Activated CD8-positive, alpha-beta memory T cell treated with anti-CD3 and anti-CD28 coated beads for 48 hours (primary cell): ENCODE data around the gene AATF.

Experiments
- DNase-seq, 3 experiments: peaks; one replicate each; pipeline ENCODE4 v3.0.0-alpha.2; 2020; ENCODE audit warnings: low read depth in 2 of 3, low spot score in 2 of 3

Gene AATF

GRCh38 chr17:36940313-36941264 is 8.2 kb upstream of the AATF start:
- no peak for DNase-seq

- no peak for DNase-seq
Measured at GRCh38 chr17:36941265-36942010, 7.3 kb upstream of the AATF start.

GRCh38 chr17:36942019-36942599 is 6.6 kb upstream of the AATF start:
- no peak for DNase-seq

- no peak for DNase-seq
Measured at GRCh38 chr17:36942631-36943125, 6.1 kb upstream of the AATF start.

- DNase-seq = no peak
Measured at GRCh38 chr17:36943250-36944191, 5.2 kb upstream of the AATF start.

GRCh38 chr17:36944553-36944952 is 4.2 kb upstream of the AATF start:
- DNase-seq = no peak

GRCh38 chr17:36945140-36945539 is 3.6 kb upstream of the AATF start:
- DNase-seq = no peak

- DNase-seq = no peak
Measured at GRCh38 chr17:36945959-36946725, 2.6 kb upstream of the AATF start.

- DNase-seq = no peak
Measured at GRCh38 chr17:36946726-36947091, 2.0 kb upstream of the AATF start.

GRCh38 chr17:36947922-36948716 is 635 bp upstream of the AATF start:
- DNase-seq = no peak

GRCh38 chr17:36949461-36949927 is 740 bp downstream of the AATF start:
- DNase-seq = no peak

GRCh38 chr17:36950027-36950426 is 1.3 kb downstream of the AATF start:
- DNase-seq = no peak

- DNase-seq = no peak
Measured at GRCh38 chr17:36951084-36951789, 2.5 kb downstream of the AATF start.

GRCh38 chr17:36971508-36971907 is 22.8 kb downstream of the AATF start:
- DNase-seq = no peak

- DNase-seq = no peak
Measured at GRCh38 chr17:36972186-36972700, 23.5 kb downstream of the AATF start.

- DNase-seq = no peak
Measured at GRCh38 chr17:36972905-36973304, 24.2 kb downstream of the AATF start.

- no peak for DNase-seq
Measured at GRCh38 chr17:36975922-36976515, 27.3 kb downstream of the AATF start.

GRCh38 chr17:36977066-36977465 is 28.3 kb downstream of the AATF start:
- no peak for DNase-seq
